Right kidney (tissue), 1 donor: ENCODE data around the gene UNC50.
"Not testable (repeated sequence)": the region's sequence is repeated elsewhere in the genome, so short reads cannot be mapped to it uniquely, and the experiment has no call there.

ENCODE experiments used
- DNase-seq: peaks from one replicate; pipeline ENCODE4 v3.0.0-alpha.2; 2016

The UNC50 gene

GRCh38 chr2:98607741-98608115, 661 bp upstream of the UNC50 start:
- no peak for DNase-seq

GRCh38 chr2:98608962-98609604, 694 bp downstream of the UNC50 start:
- DNase-seq = no peak

- no peak for DNase-seq
These were observed 5.8 kb downstream of the UNC50 start for GRCh38 chr2:98614024-98614739.

- no peak for DNase-seq
These were observed 7.1 kb downstream of the UNC50 start for GRCh38 chr2:98615481-98615880.

- no peak for DNase-seq
These were observed 8.8 kb downstream of the UNC50 start for GRCh38 chr2:98617149-98617548.

- no peak for DNase-seq
These were observed 15.3 kb downstream of the UNC50 start for GRCh38 chr2:98623657-98624056.

GRCh38 chr2:98632351-98632750, 24.0 kb downstream of the UNC50 start:
- DNase-seq = no peak

GRCh38 chr2:98634406-98635092, 26.2 kb downstream of the UNC50 start:
- DNase-seq = no peak

- no peak for DNase-seq
These were observed 29.2 kb downstream of the UNC50 start for GRCh38 chr2:98637401-98638147.

GRCh38 chr2:98643496-98644100, 35.2 kb downstream of the UNC50 start:
- no peak for DNase-seq

GRCh38 chr2:98647636-98648035, 39.2 kb downstream of the UNC50 start:
- DNase-seq = no peak

GRCh38 chr2:98648451-98648850, 40.1 kb downstream of the UNC50 start:
- DNase-seq = no peak

- DNase-seq = peak; percentile 66
These were observed 41.0 kb downstream of the UNC50 start for GRCh38 chr2:98649135-98649991.

- DNase-seq = no peak
These were observed 41.6 kb downstream of the UNC50 start for GRCh38 chr2:98649992-98650375.

- no peak for DNase-seq
These were observed 42.6 kb downstream of the UNC50 start for GRCh38 chr2:98650998-98651397.

- no peak for DNase-seq
These were observed 46.5 kb downstream of the UNC50 start for GRCh38 chr2:98654699-98655495.

GRCh38 chr2:98656800-98657199, 48.4 kb downstream of the UNC50 start:
- DNase-seq = no peak

GRCh38 chr2:98658816-98659490, 50.6 kb downstream of the UNC50 start:
- no peak for DNase-seq

GRCh38 chr2:98659491-98659840, 51.1 kb downstream of the UNC50 start:
- not testable (repeated sequence) for DNase-seq

GRCh38 chr2:98663511-98664090, 55.2 kb downstream of the UNC50 start:
- DNase-seq = no peak
